Cardiac fibroblast (primary cell): ENCODE measurements around the gene CAPN1.
"Not testable (repeated sequence)": the region's sequence is repeated elsewhere in the genome, so short reads cannot be mapped to it uniquely, and the experiment has no call there.

Experiments
- DNase-seq, 2 donors: peaks; one replicate each; pipeline versions ENCODE4 v3.0.0 to v3.0.0-alpha.2; 2010; ENCODE audit warnings: low read depth in 2 of 2
- H3K4me3 ChIP-seq, 2 donors: replicated peaks in 1 of 2; 1 replicate in 1 of 2; 2 replicates in 1 of 2; pipeline ENCODE4 v1.5.1; 2011; ENCODE audit warnings: low read depth in 2 of 2, low read length in 2 of 2, mild to moderate bottlenecking in 2 of 2, moderate library complexity in 1 of 2
- CTCF ChIP-seq: IDR thresholded peaks from one replicate; pipeline ENCODE4 v1.5.1; 2011; ENCODE audit warnings: low read depth, mild to moderate bottlenecking, low read length, inconsistent platforms

The CAPN1 gene

GRCh38 chr11:65169164-65169641 is 12.5 kb upstream of the CAPN1 start:
- peak; percentile 65 to 71 for DNase-seq
- no peak overlapping the region for H3K4me3 ChIP-seq
- no peak for TF ChIP-seq CTCF

- H3K4me3 ChIP-seq: no peak within 1 kb of the TSS
- no peak for TF ChIP-seq CTCF
- DNase-seq: no peak
Observed at GRCh38 chr11:65170058-65170534, 11.6 kb upstream of the CAPN1 start, which contains the start of gene SPDYC. Gene SPDYC (plus strand): TSS chr11:65170233. CDS start chr11:65171358, 1,125 bp downstream.

GRCh38 chr11:65172600-65172999 is 9.1 kb upstream of the CAPN1 start:
- DNase-seq: no peak
- TF ChIP-seq CTCF: no peak
- no peak overlapping the region for H3K4me3 ChIP-seq

- DNase-seq, H3K4me3 ChIP-seq: not testable (repeated sequence)
Observed at GRCh38 chr11:65174571-65175010, 7.1 kb upstream of the CAPN1 start.

GRCh38 chr11:65180877-65181568 is 705 bp upstream of the CAPN1 start:
- H3K4me3 ChIP-seq: peak overlapping the region; percentile 86 to 89
- peak; percentile 24 for TF ChIP-seq CTCF
- peak; percentile 49 to 72 for DNase-seq

- H3K4me3 ChIP-seq: peak overlapping the region; percentile 86 to 89
- DNase-seq: peak; percentile 24 to 27
- no peak for TF ChIP-seq CTCF
Observed at GRCh38 chr11:65182258-65183170, 786 bp downstream of the CAPN1 start.
